Ectodermal cell (in vitro differentiated cells): ENCODE measurements around the gene LRBA.

ENCODE experiments used
- H3K27ac ChIP-seq: 2 replicates; pipeline ENCODE4 v1.7.0; 2013; ENCODE audit warnings: mild to moderate bottlenecking, low read depth, low read length; ENCODE audit not compliant: insufficient read depth, poor library complexity, severe bottlenecking
- H3K27me3 ChIP-seq: 2 replicates; pipeline ENCODE4 v1.7.0; 2013; ENCODE audit warnings: mild to moderate bottlenecking, low read length; ENCODE audit not compliant: insufficient read depth, control insufficient read depth, poor library complexity, severe bottlenecking
- H3K36me3 ChIP-seq: one replicate; pipeline ENCODE4 v1.7.0; 2013; ENCODE audit warnings: low read length; ENCODE audit not compliant: control insufficient read depth, insufficient read depth
- H3K4me1 ChIP-seq: one replicate; pipeline ENCODE4 v1.7.0; 2013; ENCODE audit warnings: low read length; ENCODE audit not compliant: control insufficient read depth, insufficient read depth
- H3K4me3 ChIP-seq: 2 replicates; pipeline ENCODE4 v1.7.0; 2013; ENCODE audit warnings: low read depth, low read length, control low read depth; ENCODE audit not compliant: insufficient read depth
- H3K9me3 ChIP-seq: 2 replicates; pipeline ENCODE4 v1.7.0; 2013; ENCODE audit warnings: mild to moderate bottlenecking, low read length, moderate library complexity; ENCODE audit not compliant: control insufficient read depth
- WGBS, 2 experiments: methylation state at CpG; one replicate each; pipeline ENCODE4 v1.1.7; 2013; ENCODE audit warnings: missing lambda C conversion rate in 2 of 2; 5-methylcytosine and 5-hydroxymethylcytosine counted together

Gene LRBA

GRCh38 chr4:150278206-150278605 is 736.9 kb downstream of the LRBA start:
- 68 to 72% methylated on average over 2 of the region's 2 CpGs for WGBS, 2 experiments
- Histone ChIP-seq H3K4me1 (peaks cover 11% of the 10 kb centered on the region), H3K27me3 (no peaks in the 10 kb centered on the region), H3K4me3 (no peak overlapping the region), H3K36me3 (no peaks in the 10 kb centered on the region), H3K9me3 (no peaks in the 10 kb centered on the region), H3K27ac (no peak overlapping the region)

GRCh38 chr4:150268444-150268843 is 746.6 kb downstream of the LRBA start:
- WGBS, 2 experiments, result 83 to 92% methylated on average over 1 of the region's 1 CpG
- H3K4me1 ChIP-seq, result no peaks in the 10 kb centered on the region
- no peaks in the 10 kb centered on the region for H3K9me3 ChIP-seq
- no peaks in the 10 kb centered on the region for H3K27me3 ChIP-seq
- no peak overlapping the region for H3K27ac ChIP-seq
- no peak overlapping the region for H3K4me3 ChIP-seq
- no peaks in the 10 kb centered on the region for H3K36me3 ChIP-seq

GRCh38 chr4:150265806-150266205 is 749.3 kb downstream of the LRBA start:
- Histone ChIP-seq H3K9me3 (no peaks in the 10 kb centered on the region), H3K36me3 (no peaks in the 10 kb centered on the region), H3K27me3 (no peaks in the 10 kb centered on the region), H3K27ac (no peak overlapping the region), H3K4me3 (no peak overlapping the region), H3K4me1 (no peaks in the 10 kb centered on the region)
- WGBS, 2 experiments, result 86 to 100% methylated on average over 1 of the region's 1 CpG

GRCh38 chr4:150264595-150265161 is 750.4 kb downstream of the LRBA start:
- no peaks in the 10 kb centered on the region for H3K9me3 ChIP-seq
- no peak overlapping the region for H3K27ac ChIP-seq
- H3K4me1 ChIP-seq, result no peaks in the 10 kb centered on the region
- H3K27me3 ChIP-seq, result no peaks in the 10 kb centered on the region
- H3K4me3 ChIP-seq, result no peak overlapping the region
- WGBS, 2 experiments, result 87% methylated on average over 6 of the region's 6 CpGs
- H3K36me3 ChIP-seq, result no peaks in the 10 kb centered on the region

- no peaks in the 10 kb centered on the region for H3K36me3 ChIP-seq
- no peaks in the 10 kb centered on the region for H3K27me3 ChIP-seq
- H3K4me1 ChIP-seq, result no peaks in the 10 kb centered on the region
- no peak overlapping the region for H3K4me3 ChIP-seq
- no peak overlapping the region for H3K27ac ChIP-seq
- no peaks in the 10 kb centered on the region for H3K9me3 ChIP-seq
- 92% methylated on average over 6 of the region's 6 CpGs for WGBS, 2 experiments
Measured at GRCh38 chr4:150262611-150263010, 752.5 kb downstream of the LRBA start.

- no peak overlapping the region for H3K4me3 ChIP-seq
- 87 to 94% methylated on average over 1 to 2 of the region's 2 CpGs for WGBS, 2 experiments
Measured at GRCh38 chr4:150261571-150261970, 753.5 kb downstream of the LRBA start.

GRCh38 chr4:150259861-150260567 is 755.1 kb downstream of the LRBA start:
- Histone ChIP-seq H3K27ac (peak overlapping the region; percentile 36), H3K9me3 (no peaks in the 10 kb centered on the region), H3K4me1 (no peaks in the 10 kb centered on the region), H3K36me3 (no peaks in the 10 kb centered on the region), H3K27me3 (no peaks in the 10 kb centered on the region), H3K4me3 (no peak overlapping the region)
- 86 to 89% methylated on average over 8 of the region's 8 CpGs for WGBS, 2 experiments

More at GRCh38 chr4:150261571-150261970, 753.5 kb downstream of the LRBA start:
- no peaks in the 10 kb centered on the region for H3K36me3 ChIP-seq
- no peaks in the 10 kb centered on the region for H3K9me3 ChIP-seq
- H3K27ac ChIP-seq, result no peak overlapping the region
- no peaks in the 10 kb centered on the region for H3K4me1 ChIP-seq
- no peaks in the 10 kb centered on the region for H3K27me3 ChIP-seq

- Histone ChIP-seq H3K36me3 (no peaks in the 10 kb centered on the region), H3K4me1 (no peaks in the 10 kb centered on the region), H3K27me3 (no peaks in the 10 kb centered on the region), H3K27ac (no peak overlapping the region), H3K4me3 (no peak overlapping the region), H3K9me3 (no peaks in the 10 kb centered on the region)
- WGBS, 2 experiments, result 95 to 96% methylated on average over 6 of the region's 6 CpGs
Measured at GRCh38 chr4:150258569-150258968, 756.5 kb downstream of the LRBA start.

GRCh38 chr4:150256841-150257730 is 758.0 kb downstream of the LRBA start:
- H3K27me3 ChIP-seq, result no peaks in the 10 kb centered on the region
- no peaks in the 10 kb centered on the region for H3K9me3 ChIP-seq
- no peaks in the 10 kb centered on the region for H3K36me3 ChIP-seq
- no peaks in the 10 kb centered on the region for H3K4me1 ChIP-seq
- no peak overlapping the region for H3K4me3 ChIP-seq
- H3K27ac ChIP-seq, result no peak overlapping the region
- 69 to 73% methylated on average over 25 of the region's 25 CpGs for whole genome bisulfite sequencing, 2 experiments

GRCh38 chr4:150256225-150256620 is 758.9 kb downstream of the LRBA start:
- H3K36me3 ChIP-seq, result no peaks in the 10 kb centered on the region
- H3K27ac ChIP-seq, result no peak overlapping the region
- no peaks in the 10 kb centered on the region for H3K9me3 ChIP-seq
- H3K27me3 ChIP-seq, result no peaks in the 10 kb centered on the region
- whole genome bisulfite sequencing, 2 experiments, result 95 to 96% methylated on average over 23 of the region's 23 CpGs
- H3K4me1 ChIP-seq, result no peaks in the 10 kb centered on the region
- H3K4me3 ChIP-seq, result no peak overlapping the region
